ENCODE measurements around the gene ZNF684. TPM values are rescaled to one million over a fixed set of nuclear protein-coding genes. Genes with fewer than 3 reads are reported as not detected.

Gene ZNF684
- total and polyA plus RNA-seq, 2 of the 8 experiments (the other 6 are each of a cell fraction or from before 2014, with no cell fraction given) = 2.4 to 9.3 TPM

- ChIA-PET CTCF (ENCODE audit: partially characterized antibody) (interaction anchor here (1.1 kb wide), 1 partner anchor 26 kb away, joined by 4 read pairs; no protein-coding TSS in a partner anchor), POLR2A (ENCODE audit: partially characterized antibody) (no interaction called here)
- no peak overlapping the region for H2BK15ac ChIP-seq (ENCODE audit: low read length)
- H3K56ac ChIP-seq (replicated peaks; ENCODE audit: insufficient read length, low read depth, low read length) = no peak overlapping the region
- H3K23ac ChIP-seq (ENCODE audit: insufficient read length) = no peak overlapping the region
- no peaks in the 10 kb centered on the region for H3K23me2 ChIP-seq (ENCODE audit: low read depth, low read length)
- H3K4ac ChIP-seq (replicated peaks; ENCODE audit: insufficient read length, low read depth, low read length) = no peak overlapping the region
- H3K27ac ChIP-seq (ENCODE audit: low read depth, low read length) = no peak overlapping the region
- no peaks in the 10 kb centered on the region for H3K79me1 ChIP-seq (ENCODE audit: low read depth, low read length)
- no peaks in the 10 kb centered on the region for H3K27me3 ChIP-seq (replicated peaks in 1 of 4; ENCODE audit: control insufficient read depth in 3 of 4, extremely low read depth in 1 of 4, insufficient read depth in 3 of 4, low read length in 3 of 4)
- no peaks in the 10 kb centered on the region for H3K9me3 ChIP-seq (ENCODE audit: insufficient read depth in 2 of 2, low read depth in 1 of 2, low read length in 1 of 2)
- H2BK20ac ChIP-seq (ENCODE audit: low read length) = no peak overlapping the region
- no peak overlapping the region for H2AFZ ChIP-seq (ENCODE audit: low read length)
- H3K4me3 ChIP-seq (ENCODE audit: extremely low read depth in 1 of 4, insufficient read depth in 2 of 4, low read depth in 3 of 4, low read length in 4 of 4) = no peak overlapping the region
- no peak overlapping the region for H3K4me2 ChIP-seq (ENCODE audit: insufficient read depth in 1 of 2, low read depth in 2 of 2, low read length in 2 of 2)
- H3K4me1 ChIP-seq (replicated peaks in 1 of 4; ENCODE audit: control insufficient read depth in 3 of 4, insufficient read depth in 4 of 4, low read length in 3 of 4) = no peaks in the 10 kb centered on the region
- no peak for DNase-seq (ENCODE audit: low read depth in 1 of 2, low spot score in 2 of 2)
- no peak overlapping the region for H2BK120ac ChIP-seq (replicated peaks; ENCODE audit: low read depth, low read length)
- H2BK5ac ChIP-seq (ENCODE audit: low read depth, low read length) = no peak overlapping the region
- no peak overlapping the region for H2AK5ac ChIP-seq (ENCODE audit: low read depth, low read length)
- H3K9ac ChIP-seq (replicated peaks in 1 of 4; ENCODE audit: extremely low read depth in 1 of 4, low read depth in 3 of 4, low read length in 3 of 4) = no peak overlapping the region
- H3K14ac ChIP-seq (ENCODE audit: insufficient read length) = no peak overlapping the region
- H3K18ac ChIP-seq (ENCODE audit: extremely low read depth, low read length) = no peak overlapping the region
- no peaks in the 10 kb centered on the region for H4K20me1 ChIP-seq (replicated peaks in 1 of 2; ENCODE audit: control insufficient read depth in 1 of 2, insufficient read depth in 2 of 2, low read length in 2 of 2)
- WGBS, 2 experiments (ENCODE audit: extremely low coverage in 1 of 2, insufficient coverage in 1 of 2, insufficient read length in 1 of 2, insufficient replicate concordance in 2 of 2, low coverage in 1 of 2, low lambda C conversion rate in 2 of 2, missing lambda C conversion rate in 1 of 2) = 64% methylated on average over 6 of the region's 6 CpGs; no CpG with 5 or more reads in 1 of the 2 experiments
- H4K91ac ChIP-seq (replicated peaks; ENCODE audit: insufficient read length, low read length) = no peak overlapping the region
- no peak overlapping the region for H2BK12ac ChIP-seq (ENCODE audit: low read depth, low read length)
- no peaks in the 10 kb centered on the region for H3K79me2 ChIP-seq (ENCODE audit: control insufficient read depth in 1 of 2, insufficient read depth in 2 of 2, low read length in 2 of 2)
- FAIRE-seq = no peak
- no peak overlapping the region for H4K5ac ChIP-seq (ENCODE audit: insufficient read length, low read depth, low read length)
- H4K8ac ChIP-seq (ENCODE audit: extremely low read depth, insufficient read depth, low read length) = no peak overlapping the region
- H3K36me3 ChIP-seq (ENCODE audit: control insufficient read depth in 2 of 4, insufficient read depth in 4 of 4, low read length in 3 of 4) = no peaks in the 10 kb centered on the region
- no peak for TF ChIP-seq RBBP5 (IDR thresholded peaks at IDR 0.05; ENCODE audit: borderline replicate concordance, low read depth, low read length)
Measured at GRCh38 chr1:40583980-40584379, 52.5 kb downstream of the ZNF684 start.

All from H1 (cell line).